Right lobe of liver (tissue), 4 donors: ENCODE data around the gene CACNB1.

Experiments
- CTCF ChIP-seq, 4 donors: fragments of 200-600 bp in 3 of 4; fragments of 450-650 bp in 1 of 4; IDR thresholded peaks; one replicate each; pipeline versions ENCODE4 v1.5.1 to v1.8.0; 2016 to 2022; ENCODE audit warnings: antibody characterized with exemption in 4 of 4, mild to moderate bottlenecking in 2 of 4
- POLR2A ChIP-seq: fragments of 450-650 bp; IDR thresholded peaks from one replicate; pipeline ENCODE4 v1.6.1; 2017; ENCODE audit warnings: antibody characterized with exemption, mild to moderate bottlenecking
- donor health status: DM: no; HTN: no; CAD: no.
- donor health status: DM: no; HTN: no; CAD: no.
- donor health status: DM: no; HTN: yes; CAD: no.

GRCh38 chr17:39169518-39169917 lies 28.0 kb downstream of the CACNB1 start:
- TF ChIP-seq CTCF (IDR thresholded peaks at IDR 0.05), result no peak
- TF ChIP-seq POLR2A, result no peak
